Measurements from ENCODE around the gene NAALADL2. TPM values are rescaled to one million over a fixed set of nuclear protein-coding genes. Genes with fewer than 3 reads are reported as not detected.
"Not testable (repeated sequence)": the region's sequence is repeated elsewhere in the genome, so short reads cannot be mapped to it uniquely, and the experiment has no call there.

The NAALADL2 gene
- total RNA-seq, 1 experiment from 2014 or later = 3.1 TPM

- Histone ChIP-seq H3K27me3 (no peaks in the 10 kb centered on the region), H3K9me3 (replicated peaks) (no peaks in the 10 kb centered on the region), H3K4me1 (no peaks in the 10 kb centered on the region), H3K27ac (no peak overlapping the region), H3K4me3 (no peak overlapping the region), H3K36me3 (no peaks in the 10 kb centered on the region)
- DNase-seq = peak; percentile 11 to 49
Observed at GRCh38 chr3:175413926-175414325, 554.8 kb downstream of the NAALADL2 start.

GRCh38 chr3:175416600-175416999 lies 557.5 kb downstream of the NAALADL2 start:
- no peak overlapping the region for H3K4me3 ChIP-seq
- H3K36me3 ChIP-seq = no peaks in the 10 kb centered on the region
- no peak for DNase-seq
- H3K4me1 ChIP-seq = no peaks in the 10 kb centered on the region
- H3K27me3 ChIP-seq = no peaks in the 10 kb centered on the region
- H3K9me3 ChIP-seq (replicated peaks) = no peaks in the 10 kb centered on the region
- no peak overlapping the region for H3K27ac ChIP-seq

GRCh38 chr3:175417426-175417825 lies 558.3 kb downstream of the NAALADL2 start:
- no peaks in the 10 kb centered on the region for H3K36me3 ChIP-seq
- H3K9me3 ChIP-seq (replicated peaks) = no peaks in the 10 kb centered on the region
- no peaks in the 10 kb centered on the region for H3K4me1 ChIP-seq
- H3K27me3 ChIP-seq = no peaks in the 10 kb centered on the region
- no peak for DNase-seq
- H3K27ac ChIP-seq = no peak overlapping the region
- H3K4me3 ChIP-seq = no peak overlapping the region

GRCh38 chr3:175421902-175422301 lies 562.8 kb downstream of the NAALADL2 start:
- no peak for DNase-seq
- H3K36me3 ChIP-seq = no peaks in the 10 kb centered on the region
- no peaks in the 10 kb centered on the region for H3K9me3 ChIP-seq (replicated peaks)
- no peaks in the 10 kb centered on the region for H3K27me3 ChIP-seq
- H3K27ac ChIP-seq = no peak overlapping the region
- H3K4me1 ChIP-seq = no peaks in the 10 kb centered on the region
- H3K4me3 ChIP-seq = no peak overlapping the region

GRCh38 chr3:175422744-175423143 lies 563.6 kb downstream of the NAALADL2 start:
- Histone ChIP-seq H3K4me3 (no peak overlapping the region), H3K36me3 (no peaks in the 10 kb centered on the region), H3K4me1 (no peaks in the 10 kb centered on the region), H3K27me3 (no peaks in the 10 kb centered on the region), H3K27ac (no peak overlapping the region), H3K9me3 (replicated peaks) (no peaks in the 10 kb centered on the region)
- no peak for DNase-seq

- not testable (repeated sequence) for H3K36me3 ChIP-seq; H3K4me3 ChIP-seq; H3K9me3 ChIP-seq (replicated peaks); DNase-seq; H3K27ac ChIP-seq; H3K27me3 ChIP-seq; H3K4me1 ChIP-seq
Observed at GRCh38 chr3:175423848-175424247, 564.7 kb downstream of the NAALADL2 start.

- DNase-seq = no peak
- Histone ChIP-seq H3K27ac (no peak overlapping the region), H3K9me3 (replicated peaks) (no peaks in the 10 kb centered on the region), H3K4me3 (no peak overlapping the region), H3K4me1 (no peaks in the 10 kb centered on the region), H3K27me3 (no peaks in the 10 kb centered on the region), H3K36me3 (no peaks in the 10 kb centered on the region)
Observed at GRCh38 chr3:175426805-175427204, 567.7 kb downstream of the NAALADL2 start.

GRCh38 chr3:175428466-175428865 lies 569.3 kb downstream of the NAALADL2 start:
- no peak for DNase-seq
- no peaks in the 10 kb centered on the region for H3K9me3 ChIP-seq (replicated peaks)
- H3K4me1 ChIP-seq = no peaks in the 10 kb centered on the region
- no peaks in the 10 kb centered on the region for H3K36me3 ChIP-seq
- no peaks in the 10 kb centered on the region for H3K27me3 ChIP-seq
- no peak overlapping the region for H3K4me3 ChIP-seq
- no peak overlapping the region for H3K27ac ChIP-seq

GRCh38 chr3:175430983-175431773 lies 572.0 kb downstream of the NAALADL2 start:
- DNase-seq = no peak
- H3K27me3 ChIP-seq = no peaks in the 10 kb centered on the region
- H3K4me1 ChIP-seq = no peaks in the 10 kb centered on the region
- H3K27ac ChIP-seq = no peak overlapping the region
- no peak overlapping the region for H3K4me3 ChIP-seq
- H3K9me3 ChIP-seq (replicated peaks) = no peaks in the 10 kb centered on the region
- no peaks in the 10 kb centered on the region for H3K36me3 ChIP-seq

GRCh38 chr3:175432376-175433025 lies 573.4 kb downstream of the NAALADL2 start:
- no peak overlapping the region for H3K27ac ChIP-seq
- no peaks in the 10 kb centered on the region for H3K9me3 ChIP-seq (replicated peaks)
- H3K27me3 ChIP-seq = no peaks in the 10 kb centered on the region
- H3K36me3 ChIP-seq = no peaks in the 10 kb centered on the region
- no peak overlapping the region for H3K4me3 ChIP-seq
- no peak for DNase-seq
- H3K4me1 ChIP-seq = no peaks in the 10 kb centered on the region

- H3K27ac ChIP-seq = no peak overlapping the region
- H3K36me3 ChIP-seq = no peaks in the 10 kb centered on the region
- H3K4me3 ChIP-seq = no peak overlapping the region
- no peaks in the 10 kb centered on the region for H3K9me3 ChIP-seq (replicated peaks)
- no peak for DNase-seq
- no peaks in the 10 kb centered on the region for H3K4me1 ChIP-seq
- H3K27me3 ChIP-seq = no peaks in the 10 kb centered on the region
Observed at GRCh38 chr3:175433026-175433674, 574.0 kb downstream of the NAALADL2 start.

GRCh38 chr3:175434561-175434960 lies 575.4 kb downstream of the NAALADL2 start:
- Histone ChIP-seq H3K36me3 (no peaks in the 10 kb centered on the region), H3K27ac (no peak overlapping the region), H3K4me1 (no peaks in the 10 kb centered on the region), H3K27me3 (no peaks in the 10 kb centered on the region), H3K4me3 (no peak overlapping the region), H3K9me3 (replicated peaks) (no peaks in the 10 kb centered on the region)
- DNase-seq = no peak

GRCh38 chr3:175443682-175444081 lies 584.5 kb downstream of the NAALADL2 start:
- H3K36me3 ChIP-seq = no peaks in the 10 kb centered on the region
- H3K4me3 ChIP-seq = no peak overlapping the region
- H3K4me1 ChIP-seq = no peaks in the 10 kb centered on the region
- no peaks in the 10 kb centered on the region for H3K27me3 ChIP-seq
- H3K9me3 ChIP-seq (replicated peaks) = no peaks in the 10 kb centered on the region
- DNase-seq = no peak
- no peak overlapping the region for H3K27ac ChIP-seq

- H3K4me3 ChIP-seq = no peak overlapping the region
- H3K4me1 ChIP-seq = peaks cover 5% of the 10 kb centered on the region
- H3K9me3 ChIP-seq (replicated peaks) = peaks cover 4% of the 10 kb centered on the region; the same call in 1 of the 2 replicates
- H3K27ac ChIP-seq = no peak overlapping the region
- no peaks in the 10 kb centered on the region for H3K36me3 ChIP-seq
- H3K27me3 ChIP-seq = no peaks in the 10 kb centered on the region
- no peak for DNase-seq
Observed at GRCh38 chr3:175445741-175446140, 586.6 kb downstream of the NAALADL2 start.

- H3K27me3 ChIP-seq = no peaks in the 10 kb centered on the region
- H3K36me3 ChIP-seq = no peaks in the 10 kb centered on the region
- peaks cover 4% of the 10 kb centered on the region; the same call in 1 of the 2 replicates for H3K9me3 ChIP-seq (replicated peaks)
- DNase-seq = no peak
- no peak overlapping the region for H3K27ac ChIP-seq
- peaks cover 12% of the 10 kb centered on the region for H3K4me1 ChIP-seq
- H3K4me3 ChIP-seq = no peak overlapping the region
Observed at GRCh38 chr3:175447521-175447920, 588.4 kb downstream of the NAALADL2 start.
